ENCODE measurements around the gene FAF2.
"Not testable (repeated sequence)": the region's sequence is repeated elsewhere in the genome, so short reads cannot be mapped to it uniquely, and the experiment has no call there.

The FAF2 gene

DNA sequence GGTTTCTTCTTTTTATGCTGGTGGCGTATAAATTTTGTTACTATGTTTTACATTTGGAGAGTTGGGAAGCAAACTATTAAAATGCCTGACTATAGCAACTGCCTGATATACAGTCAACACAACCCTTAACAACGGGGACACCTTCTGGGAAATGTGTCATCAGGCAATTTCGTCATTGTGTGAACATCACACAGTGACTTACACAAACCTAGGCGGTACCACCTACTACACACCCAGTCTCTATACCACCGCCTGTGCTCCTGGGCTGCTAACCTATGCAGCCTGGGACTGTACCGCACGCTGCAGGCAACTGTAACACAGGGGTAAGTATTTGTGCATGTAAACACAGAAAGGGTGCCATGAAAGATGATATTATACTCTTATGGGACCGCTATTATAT, 99.6 kb downstream of the FAF2 start:
- DNase-seq = no peak

DNA sequence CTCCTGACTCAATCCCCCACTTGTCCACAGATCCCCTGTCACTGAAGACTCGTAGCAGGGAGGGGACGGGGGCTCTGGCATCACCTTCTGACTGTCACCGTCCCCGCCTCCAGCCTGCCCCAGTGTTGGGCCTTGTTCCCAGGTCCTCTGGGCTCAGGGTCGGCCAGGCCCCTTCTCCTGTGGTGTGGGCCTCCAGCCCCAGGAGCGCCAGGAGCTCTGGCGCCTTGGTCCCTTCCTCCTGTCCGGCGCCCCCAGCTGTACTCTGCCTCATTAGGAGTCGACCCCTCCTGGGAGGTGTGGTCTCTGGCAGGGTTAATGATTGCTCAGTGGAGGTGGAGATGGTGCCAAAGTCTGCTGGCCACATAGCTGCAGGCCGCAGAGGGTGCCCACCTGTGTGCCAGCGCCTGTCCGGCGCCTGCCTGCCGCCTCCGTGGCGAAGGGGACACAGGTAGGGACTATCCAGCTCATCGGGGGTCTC, 100.8 kb downstream of the FAF2 start, which contains the start of gene CDHR2:
Gene CDHR2, plus strand, starts transcription at position 376 of the 478 bp plus-strand sequence. CDS start 16,011 bp downstream, outside the sequence.
- no peak for DNase-seq

DNA sequence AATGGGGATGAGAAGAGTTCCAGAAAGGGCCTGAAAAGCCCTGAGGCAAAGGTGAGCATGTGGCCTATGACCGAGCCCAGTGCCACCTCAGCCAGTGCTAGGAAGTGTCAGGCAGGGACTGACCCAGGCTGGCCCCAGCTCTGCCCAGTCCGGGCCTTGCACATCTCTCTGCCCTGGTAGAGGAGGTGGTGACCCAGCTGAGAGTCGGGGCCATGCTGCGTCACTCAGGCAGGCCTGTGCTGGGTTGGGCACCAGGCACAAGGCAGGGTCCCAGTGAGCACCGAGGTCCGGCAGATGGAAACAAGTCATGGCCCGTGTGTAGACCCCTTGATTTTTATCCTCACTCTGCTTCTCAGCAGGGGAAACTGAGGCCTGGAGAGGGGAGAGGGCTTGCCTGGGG, 101.7 kb downstream of the FAF2 start:
- DNase-seq = no peak

DNA sequence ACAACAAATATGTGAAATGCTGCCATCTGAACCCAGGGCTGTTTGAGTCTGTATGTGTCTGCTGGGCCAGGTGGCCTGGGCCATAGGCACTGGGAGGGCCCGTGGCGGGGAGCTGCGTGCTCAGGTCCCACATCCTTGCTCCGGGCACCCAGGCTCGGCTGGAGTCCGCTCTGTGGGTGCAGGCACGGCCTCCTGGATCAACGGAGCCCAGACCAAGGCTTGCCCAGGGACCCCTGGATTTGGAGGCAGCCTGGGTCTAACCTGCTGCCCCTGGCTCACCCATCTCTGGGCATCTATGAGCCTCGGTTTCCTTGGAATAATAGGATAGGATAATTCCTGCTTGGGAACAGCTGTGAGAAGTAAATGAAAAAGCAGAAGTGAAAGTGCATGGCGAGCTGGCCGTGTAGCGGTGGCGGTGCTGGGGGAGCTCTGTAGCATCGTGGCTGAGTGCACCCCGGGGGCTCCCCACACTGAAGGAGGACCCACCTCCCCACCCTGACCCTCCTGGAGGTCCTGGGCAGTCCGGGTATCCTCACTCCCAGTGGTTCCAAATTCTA, 102.2 kb downstream of the FAF2 start:
- no peak for DNase-seq

DNA sequence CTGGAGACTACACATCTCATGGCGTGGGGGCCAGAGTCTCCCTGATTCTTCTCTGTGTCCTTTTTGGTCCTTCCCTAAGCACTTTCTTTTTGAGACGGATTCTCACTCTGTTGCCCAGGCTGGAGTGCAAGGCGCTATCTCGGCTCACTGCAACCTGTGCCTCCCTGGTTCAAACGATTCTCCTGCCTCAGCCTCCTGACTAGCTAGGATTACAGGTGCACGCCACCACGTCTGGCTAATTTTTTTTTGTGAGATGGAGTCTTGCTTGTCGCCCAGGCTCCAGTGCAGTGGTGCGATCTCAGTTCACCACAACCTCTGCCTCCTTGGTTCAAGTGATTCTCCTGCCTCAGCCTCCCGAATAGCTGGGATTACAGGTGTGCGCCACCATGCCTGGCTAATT, 102.8 kb downstream of the FAF2 start:
- not testable (repeated sequence) for DNase-seq

DNA sequence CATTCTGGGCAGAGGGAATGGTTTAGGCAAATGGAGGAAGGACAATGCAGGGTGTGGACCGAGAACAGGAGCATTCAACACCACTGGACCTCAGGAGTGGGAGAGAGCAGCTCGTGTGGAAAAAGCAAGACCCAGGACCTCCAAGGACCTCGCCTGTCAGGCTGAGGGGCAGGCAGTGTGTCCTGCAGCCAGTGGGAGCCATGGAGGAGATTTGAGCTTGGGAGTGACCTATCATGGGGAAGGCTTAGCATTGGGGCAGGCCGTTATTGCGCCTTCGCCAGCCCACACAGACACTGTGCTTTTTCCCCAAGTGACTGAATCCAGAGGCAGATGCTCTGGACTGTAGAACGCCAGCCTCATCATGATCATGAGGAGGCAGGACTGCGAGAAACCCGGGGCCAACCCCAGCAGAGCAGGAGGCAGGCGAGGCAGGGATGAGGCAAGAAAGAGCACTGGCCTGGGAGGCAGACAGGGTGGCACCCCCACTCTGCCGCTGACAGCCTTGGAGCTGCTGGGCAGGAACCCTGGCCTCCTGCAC, 104.2 kb downstream of the FAF2 start:
- DNase-seq = no peak

DNA sequence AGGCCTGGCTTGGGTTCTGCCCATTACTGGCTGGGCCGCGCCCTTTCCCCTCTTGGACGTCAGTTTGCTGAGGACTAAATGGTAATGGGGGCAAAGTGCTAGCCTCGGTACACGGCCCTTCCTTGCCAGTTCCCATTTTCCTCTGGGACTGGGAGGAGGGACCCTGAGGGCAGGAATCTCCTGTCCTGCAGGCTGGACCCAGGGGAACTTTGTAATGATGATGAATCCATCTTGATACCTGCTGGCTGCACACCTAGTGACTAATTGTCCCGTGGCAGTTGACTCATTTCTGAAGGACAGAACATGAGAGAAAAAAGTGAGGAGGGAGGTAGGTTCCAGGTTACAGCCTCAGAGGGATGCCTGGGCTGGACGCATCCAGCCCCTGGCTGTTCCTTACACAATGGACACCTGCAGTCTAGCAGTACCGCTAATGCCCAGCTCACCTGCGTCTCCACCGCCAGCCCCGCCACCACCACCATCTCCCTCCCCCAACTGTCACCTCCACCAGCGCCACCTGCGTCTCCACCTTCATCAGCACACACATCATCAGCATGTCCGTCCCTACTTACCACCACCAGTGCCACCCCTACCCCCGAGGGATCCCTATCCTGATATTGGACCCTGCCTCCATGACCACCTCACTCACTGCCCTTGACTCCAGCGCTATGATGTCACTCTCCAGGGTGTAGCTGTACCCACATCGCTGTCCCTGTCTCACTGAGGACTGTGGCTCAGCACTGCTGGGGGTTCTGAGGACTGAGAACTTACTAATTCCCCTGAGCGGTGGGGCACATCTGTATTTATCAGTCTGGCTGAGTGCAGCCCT, 105.3 kb downstream of the FAF2 start:
- no peak for DNase-seq

DNA sequence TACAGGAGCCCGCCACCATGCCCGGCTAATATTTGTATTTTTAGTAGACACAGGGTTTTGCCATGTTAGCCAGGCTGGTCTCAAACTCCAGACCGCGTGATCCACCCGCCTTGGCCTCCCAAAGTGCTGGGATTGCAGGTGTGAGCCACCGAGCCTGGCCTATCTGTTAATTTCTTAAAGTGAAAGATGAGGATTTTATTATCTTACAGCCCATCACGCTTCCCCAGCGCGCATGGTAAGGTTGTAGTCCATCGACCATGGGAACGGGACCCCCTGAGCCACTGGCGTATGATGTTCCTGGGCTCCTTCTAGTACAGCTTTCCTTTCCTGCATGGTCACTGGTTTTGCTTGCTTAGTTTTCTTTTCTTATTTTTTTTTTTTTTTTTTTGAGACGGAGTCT, 109.7 kb downstream of the FAF2 start:
- no peak for DNase-seq
